Stromal cell of bone marrow (primary cell): ENCODE results near the gene TSPAN33.
"Not testable (repeated sequence)": the region's sequence is repeated elsewhere in the genome, so short reads cannot be mapped to it uniquely, and the experiment has no call there.

ENCODE experiments used
- DNase-seq: peaks from one replicate; pipeline ENCODE4 v3.0.0-alpha.2; 2012; ENCODE audit warnings: low read depth

TSPAN33 gene

GRCh38 chr7:129144095-129144833 lies at the start of gene TSPAN33:
TSS of gene TSPAN33 (plus strand) at chr7:129144707. CDS start at chr7:129144981, 274 bp downstream.
- peak; percentile 25 for DNase-seq

- no peak for DNase-seq
Measured at GRCh38 chr7:129095258-129095657, 49.2 kb upstream of the TSPAN33 start.

GRCh38 chr7:129098409-129099084 lies 46.0 kb upstream of the TSPAN33 start:
- DNase-seq, result no peak

GRCh38 chr7:129100827-129101166 lies 43.7 kb upstream of the TSPAN33 start:
- DNase-seq, result no peak

GRCh38 chr7:129101746-129102145 lies 42.8 kb upstream of the TSPAN33 start:
- no peak for DNase-seq

GRCh38 chr7:129103561-129104324 lies 40.8 kb upstream of the TSPAN33 start:
- DNase-seq, result no peak

GRCh38 chr7:129108581-129108980 lies 35.9 kb upstream of the TSPAN33 start:
- no peak for DNase-seq

GRCh38 chr7:129110258-129110981 lies 34.1 kb upstream of the TSPAN33 start:
- no peak for DNase-seq

- no peak for DNase-seq
Measured at GRCh38 chr7:129110982-129111376, 33.5 kb upstream of the TSPAN33 start.

- DNase-seq, result no peak
Measured at GRCh38 chr7:129115676-129116075, 28.8 kb upstream of the TSPAN33 start.

GRCh38 chr7:129118182-129118581 lies 26.3 kb upstream of the TSPAN33 start:
- DNase-seq, result no peak

GRCh38 chr7:129118976-129119375 lies 25.5 kb upstream of the TSPAN33 start:
- DNase-seq, result no peak

- not testable (repeated sequence) for DNase-seq
Measured at GRCh38 chr7:129121501-129122077, 22.9 kb upstream of the TSPAN33 start.

- no peak for DNase-seq
Measured at GRCh38 chr7:129122078-129122750, 22.3 kb upstream of the TSPAN33 start.

GRCh38 chr7:129122751-129123509 lies 21.6 kb upstream of the TSPAN33 start:
- DNase-seq, result no peak

GRCh38 chr7:129123510-129123857 lies 21.0 kb upstream of the TSPAN33 start:
- no peak for DNase-seq

GRCh38 chr7:129126314-129126713 lies 18.2 kb upstream of the TSPAN33 start:
- no peak for DNase-seq

- no peak for DNase-seq
Measured at GRCh38 chr7:129127154-129127553, 17.4 kb upstream of the TSPAN33 start.

GRCh38 chr7:129127601-129128000 lies 16.9 kb upstream of the TSPAN33 start:
- no peak for DNase-seq

GRCh38 chr7:129134356-129134987 lies 10.0 kb upstream of the TSPAN33 start:
- no peak for DNase-seq
